GM23338 (cell line): ENCODE data around the gene RBM38. TPM values are rescaled to one million over a fixed set of nuclear protein-coding genes. Genes with fewer than 3 reads are reported as not detected.
A peak's percentile ranks its signal among the peaks of the same experiment; 100 is the strongest.

ENCODE experiments used
- ATAC-seq: fragments of 200-7000 bp; cut with Tn5 transposase; 3 replicates; pipeline ENCODE4 v1.9.1; 2020
- DNase-seq: peaks from one replicate; pipeline ENCODE4 v3.0.0-alpha.2; 2015; ENCODE audit warnings: low spot score
- H2AFZ ChIP-seq: fragments of 200-600 bp; sonication (generic); 2 replicates; pipeline ENCODE4 v1.8.0; 2016; ENCODE audit warnings: antibody characterized with exemption, mild to moderate bottlenecking, moderate library complexity
- H3F3A ChIP-seq: fragments of 200-600 bp; sonication (generic); replicated peaks from 2 replicates; pipeline ENCODE4 v1.8.0; 2017; ENCODE audit warnings: antibody characterized with exemption, mixed run types, low read depth
- H3K27ac ChIP-seq: fragments of 200-600 bp; sonication (generic); 2 replicates; pipeline ENCODE4 v1.6.1; 2016; ENCODE audit warnings: low read depth
- H3K27me3 ChIP-seq: fragments of 200-600 bp; sonication (generic); 2 replicates; pipeline ENCODE4 v1.8.0; 2016; ENCODE audit warnings: mild to moderate bottlenecking, mixed run types, moderate library complexity; ENCODE audit not compliant: insufficient read depth
- H3K36me3 ChIP-seq: fragments of 200-600 bp; sonication (generic); 2 replicates; pipeline ENCODE4 v1.8.0; 2016; ENCODE audit warnings: mild to moderate bottlenecking; ENCODE audit not compliant: insufficient read depth
- H3K4me1 ChIP-seq: fragments of 200-600 bp; sonication (generic); 2 replicates; pipeline ENCODE4 v1.8.0; 2016; ENCODE audit warnings: mild to moderate bottlenecking, moderate library complexity; ENCODE audit not compliant: insufficient read depth
- H3K4me2 ChIP-seq: fragments of 200-600 bp; sonication (generic); 2 replicates; pipeline ENCODE4 v1.7.1; 2017; ENCODE audit warnings: mixed run types
- H3K4me3 ChIP-seq: fragments of 200-600 bp; sonication (generic); 2 replicates; pipeline ENCODE4 v1.6.1; 2016; ENCODE audit warnings: mixed run types
- H3K79me2 ChIP-seq: fragments of 200-600 bp; sonication (generic); replicated peaks from 2 replicates; pipeline ENCODE4 v1.8.0; 2017; ENCODE audit warnings: mild to moderate bottlenecking; ENCODE audit not compliant: insufficient read depth
- H3K9me2 ChIP-seq: fragments of 200-600 bp; sonication (generic); 2 replicates; pipeline ENCODE4 v1.8.0; 2017; ENCODE audit not compliant: insufficient read depth
- H4K20me1 ChIP-seq: fragments of 200-600 bp; sonication (generic); replicated peaks from 2 replicates; pipeline ENCODE4 v1.8.0; 2017; ENCODE audit warnings: mild to moderate bottlenecking; ENCODE audit not compliant: insufficient read depth
- H3K27ac Mint-ChIP-seq: 2 replicates; pipeline ENCODE4 v1.8.0; 2020; ENCODE audit warnings: inconsistent platforms, mild to moderate bottlenecking, moderate library complexity, mixed read lengths
- H3K27me3 Mint-ChIP-seq: 3 replicates; pipeline ENCODE4 v1.8.0; 2022; ENCODE audit warnings: low read depth, mild to moderate bottlenecking, moderate library complexity, mixed read lengths, inconsistent platforms; ENCODE audit not compliant: insufficient read depth, poor library complexity
- H3K36me3 Mint-ChIP-seq: 3 replicates; pipeline ENCODE4 v1.8.0; 2021; ENCODE audit warnings: low read depth, mild to moderate bottlenecking, inconsistent platforms, moderate library complexity, mixed read lengths
- H3K4me1 Mint-ChIP-seq: 3 replicates; pipeline ENCODE4 v1.8.0; 2020; ENCODE audit warnings: mild to moderate bottlenecking, inconsistent platforms, mixed read lengths
- H3K4me3 Mint-ChIP-seq: 3 replicates; pipeline ENCODE4 v1.8.0; 2021; ENCODE audit warnings: moderate library complexity, mild to moderate bottlenecking, inconsistent platforms, mixed read lengths
- H3K9me3 Mint-ChIP-seq: 3 replicates; pipeline ENCODE4 v1.8.0; 2020; ENCODE audit warnings: moderate library complexity, mild to moderate bottlenecking, inconsistent platforms, mixed read lengths
- CREB1 ChIP-seq: fragments of 250-450 bp; sonication (Bioruptor Pico); IDR thresholded peaks from 2 replicates; pipeline ENCODE4 v1.5.0; 2020; ENCODE audit warnings: low read depth, mild to moderate bottlenecking, moderate library complexity
- EZH2 ChIP-seq: fragments of 200-600 bp; sonication (generic); IDR thresholded peaks from one replicate; pipeline ENCODE4 v1.8.0; 2017; ENCODE audit warnings: antibody characterized with exemption, mild to moderate bottlenecking, low read depth; ENCODE audit not compliant: unreplicated experiment
- EZH2phosphoT487 ChIP-seq: fragments of 200-600 bp; sonication (generic); IDR thresholded peaks from one replicate; pipeline ENCODE4 v1.8.1; 2018; ENCODE audit warnings: antibody characterized with exemption; ENCODE audit not compliant: unreplicated experiment
- NANOG ChIP-seq: IDR thresholded peaks from 2 replicates; pipeline ENCODE4 v1.6.1; 2016; ENCODE audit warnings: antibody characterized with exemption, borderline replicate concordance
- POLR2AphosphoS5 ChIP-seq: IDR thresholded peaks from 2 replicates; pipeline ENCODE4 v1.6.1; 2016; ENCODE audit warnings: antibody characterized with exemption, low read depth
- STAT1 ChIP-seq: IDR thresholded peaks from one replicate; pipeline ENCODE4 v1.6.1; 2016; ENCODE audit warnings: antibody characterized with exemption; ENCODE audit not compliant: unreplicated experiment
- ZNF114 ChIP-seq: fragments of 250-450 bp; sonication (Bioruptor Pico); IDR thresholded peaks from 2 replicates; pipeline ENCODE4 v1.5.0; 2020; ENCODE audit warnings: mild to moderate bottlenecking, moderate library complexity
- ZNF462 ChIP-seq: fragments of 250-450 bp; sonication (Bioruptor Pico); IDR thresholded peaks from 2 replicates; pipeline ENCODE4 v1.5.0; 2020; ENCODE audit warnings: mild to moderate bottlenecking, moderate library complexity
- polyA plus RNA-seq: library from polyadenylated mRNA; unstranded; fragments of >200 nt; fragmentation: Nextera tagmentation; extraction: Ambion mirVana; gene quantifications from 2 replicates; pipeline ENCODE4 v1.2.1, GENCODE V29; 2016
- total RNA-seq: library from RNA; depleted of rRNA; stranded (reverse); fragments of >200 nt; shearing (Covaris generic); gene quantifications from 2 replicates; pipeline ENCODE4 v1.2.3, GENCODE V29; 2014

Gene RBM38
- total and polyA plus RNA-seq, 2 experiments from 2014 or later: 22.9 to 80.5 TPM

- no peak for TF ChIP-seq ZNF462
Measured at GRCh38 chr20:57420571-57421252, 29.5 kb downstream of the RBM38 start (continued).

- Mint-ChIP-seq H3K4me3 (no peak overlapping the region), H3K9me3 (no peaks in the 10 kb centered on the region), H3K36me3 (no peaks in the 10 kb centered on the region), H3K27ac (no peak overlapping the region), H3K4me1 (peaks cover 11% of the 10 kb centered on the region), H3K27me3 (peaks cover 3% of the 10 kb centered on the region)
- no peak overlapping the region for H3K4me3 ChIP-seq
- H3K36me3 ChIP-seq: no peaks in the 10 kb centered on the region
- H3K9me2 ChIP-seq: no peaks in the 10 kb centered on the region
- H3K4me2 ChIP-seq: no peak overlapping the region
- H2AFZ ChIP-seq: no peak overlapping the region; the same call in 1 of the 2 replicates
- no peak for DNase-seq
- H3K4me1 ChIP-seq: 0 out of 2 replicates have a peak, but pooled peaks cover 5% of the 10 kb centered on the region
- H3K79me2 ChIP-seq: no peaks in the 10 kb centered on the region
- H3F3A ChIP-seq: no peaks in the 10 kb centered on the region
- ATAC-seq: peak; percentile 11; the same call in 2 of the 3 replicates
- no peaks in the 10 kb centered on the region for H4K20me1 ChIP-seq
- H3K27me3 ChIP-seq: no peaks in the 10 kb centered on the region
- no peak overlapping the region for H3K27ac ChIP-seq
- TF ChIP-seq STAT1 (no peak), ZNF114 (CRISPR knock-in tag) (no peak), EZH2 (no peak), NANOG (no peak), EZH2phosphoT487 (no peak), CREB1 (CRISPR knock-in tag) (no peak), POLR2AphosphoS5 (no peak)
Measured at GRCh38 chr20:57421253-57422220, 30.3 kb downstream of the RBM38 start.
